Activated T-cell treated with anti-CD3 and anti-CD28 coated beads, Interleukin-2, amount 50 U/mL, for 72 hours (primary cell): ENCODE measurements around the gene SLC17A4. TPM values are rescaled to one million over a fixed set of nuclear protein-coding genes. Genes with fewer than 3 reads are reported as not detected.

Experiments used
- ATAC-seq, 2 donors: fragments of 150-1000 bp; cut with Tn5 transposase; replicated peaks in 1 of 2; 2 replicates each; pipeline ENCODE4 v1.10.0; 2021; ENCODE audit warnings: moderate library complexity in 2 of 2, mild to moderate bottlenecking in 1 of 2
- DNase-seq, 2 donors: peaks; one replicate each; pipeline ENCODE4 v3.0.0; 2021 to 2022; ENCODE audit warnings: mixed read lengths in 1 of 2
- H3K27ac Mint-ChIP-seq: one replicate; pipeline ENCODE4 v1.8.0; 2022; ENCODE audit warnings: mild to moderate bottlenecking, moderate library complexity, mixed read lengths
- H3K27me3 Mint-ChIP-seq: one replicate; pipeline ENCODE4 v1.8.0; 2022; ENCODE audit warnings: low read depth, mixed read lengths
- H3K36me3 Mint-ChIP-seq, 2 donors: one replicate each; pipeline ENCODE4 v1.8.0; 2022; ENCODE audit warnings: mixed read lengths in 2 of 2, mild to moderate bottlenecking in 1 of 2; ENCODE audit not compliant: insufficient read depth in 2 of 2
- H3K4me1 Mint-ChIP-seq: one replicate; pipeline ENCODE4 v1.8.0; 2022; ENCODE audit warnings: low read depth, mixed read lengths
- H3K4me3 Mint-ChIP-seq, 2 donors: one replicate each; pipeline ENCODE4 v1.8.0; 2022; ENCODE audit warnings: mild to moderate bottlenecking in 2 of 2, mixed read lengths in 2 of 2, moderate library complexity in 2 of 2
- H3K9me3 Mint-ChIP-seq, 2 donors: one replicate each; pipeline ENCODE4 v1.8.0; 2022; ENCODE audit warnings: mixed read lengths in 2 of 2
- total RNA-seq, 2 donors: library from RNA; stranded (reverse); gene quantifications; one replicate each; pipeline ENCODE4 v1.2.3, GENCODE V29; 2022

Gene SLC17A4
- total RNA-seq, 2 donors from 2014 or later: not detected

- no peaks in the 10 kb centered on the region for H3K9me3 Mint-ChIP-seq
- peaks cover 24% of the 10 kb centered on the region for H3K4me1 Mint-ChIP-seq
- no peak overlapping the region for H3K4me3 Mint-ChIP-seq
- H3K36me3 Mint-ChIP-seq: no peaks in the 10 kb centered on the region
- H3K27ac Mint-ChIP-seq: no peak overlapping the region
- peaks cover 6% of the 10 kb centered on the region for H3K27me3 Mint-ChIP-seq
- no peak for DNase-seq
- ATAC-seq: no peak
These were observed 37.5 kb downstream of the SLC17A4 start for GRCh38 chr6:25792016-25792415.

DNA sequence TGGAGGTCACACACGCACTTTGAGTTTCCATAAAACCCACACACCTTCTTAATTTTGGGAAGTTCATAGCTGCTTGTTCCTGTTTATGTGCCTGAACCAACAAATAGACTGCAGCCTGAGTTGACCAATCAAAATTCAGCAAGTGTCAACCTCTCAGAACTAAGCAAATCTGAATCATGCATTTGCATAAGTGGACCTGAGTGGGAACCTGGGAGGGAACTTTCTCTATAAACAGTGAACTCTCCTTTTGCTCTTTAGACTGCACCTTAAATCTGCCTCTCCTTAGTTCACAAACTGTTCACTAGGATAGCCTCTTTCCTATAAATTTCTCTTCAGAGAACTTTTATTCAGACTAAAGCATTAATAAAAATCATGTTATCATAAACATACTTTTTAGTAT lies 39.4 kb downstream of the SLC17A4 start:
- no peak overlapping the region for H3K4me3 Mint-ChIP-seq
- no peaks in the 10 kb centered on the region for H3K36me3 Mint-ChIP-seq

GRCh38 chr6:25794784-25795183 lies 40.2 kb downstream of the SLC17A4 start:
- Mint-ChIP-seq H3K27ac (no peak overlapping the region), H3K4me1 (peaks cover under 1% of the 10 kb centered on the region), H3K9me3 (no peaks in the 10 kb centered on the region), H3K27me3 (peaks cover 16% of the 10 kb centered on the region), H3K36me3 (no peaks in the 10 kb centered on the region), H3K4me3 (no peak overlapping the region)
- ATAC-seq (no peak), DNase-seq (no peak)

More for the DNA sequence above, 39.4 kb downstream of the SLC17A4 start:
- Mint-ChIP-seq H3K4me1 (peaks cover 7% of the 10 kb centered on the region), H3K27me3 (peaks cover 16% of the 10 kb centered on the region), H3K27ac (no peak overlapping the region), H3K9me3 (no peaks in the 10 kb centered on the region)
- DNase-seq: no peak
- no peak for ATAC-seq

GRCh38 chr6:25801436-25801835 lies 46.9 kb downstream of the SLC17A4 start:
- Mint-ChIP-seq H3K27me3 (peaks cover 16% of the 10 kb centered on the region), H3K27ac (no peak overlapping the region), H3K36me3 (no peaks in the 10 kb centered on the region), H3K4me3 (no peak overlapping the region), H3K4me1 (no peaks in the 10 kb centered on the region), H3K9me3 (no peaks in the 10 kb centered on the region)
- DNase-seq (no peak), ATAC-seq (no peak)

DNA sequence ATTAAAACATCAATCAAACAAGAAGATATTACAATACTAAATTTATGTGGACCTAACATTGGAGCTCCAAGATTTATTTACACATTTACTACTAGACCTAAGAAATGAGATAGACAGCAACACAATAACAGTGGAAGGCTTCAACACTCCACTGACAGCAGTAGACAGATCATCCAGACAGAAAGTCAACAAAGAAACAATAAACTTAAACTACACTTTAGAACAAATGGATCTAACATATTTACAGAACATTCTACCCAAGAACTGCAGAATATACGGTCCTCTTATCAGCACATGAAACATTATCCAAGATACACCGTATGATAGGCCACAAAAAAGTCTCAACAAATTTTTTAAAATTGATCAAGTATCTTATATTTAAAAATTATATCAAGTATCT lies 50.3 kb downstream of the SLC17A4 start:
- no peaks in the 10 kb centered on the region for H3K9me3 Mint-ChIP-seq
- H3K27ac Mint-ChIP-seq: no peak overlapping the region
- no peaks in the 10 kb centered on the region for H3K36me3 Mint-ChIP-seq
- no peak overlapping the region for H3K4me3 Mint-ChIP-seq
- ATAC-seq (no peak), DNase-seq (no peak)
- H3K4me1 Mint-ChIP-seq: no peaks in the 10 kb centered on the region
- peaks cover 20% of the 10 kb centered on the region for H3K27me3 Mint-ChIP-seq

- peaks cover 0 to 1% of the 10 kb centered on the region in 2 donors for H3K36me3 Mint-ChIP-seq
- H3K9me3 Mint-ChIP-seq: peaks cover 0 to 3% of the 10 kb centered on the region in 2 donors
- no peak overlapping the region for H3K4me3 Mint-ChIP-seq
- H3K27me3 Mint-ChIP-seq: peaks cover 55% of the 10 kb centered on the region
- no peak for ATAC-seq
- no peak overlapping the region for H3K27ac Mint-ChIP-seq
- H3K4me1 Mint-ChIP-seq: no peaks in the 10 kb centered on the region
- no peak for DNase-seq
These were observed 60.7 kb downstream of the SLC17A4 start for GRCh38 chr6:25815194-25815593.

DNA sequence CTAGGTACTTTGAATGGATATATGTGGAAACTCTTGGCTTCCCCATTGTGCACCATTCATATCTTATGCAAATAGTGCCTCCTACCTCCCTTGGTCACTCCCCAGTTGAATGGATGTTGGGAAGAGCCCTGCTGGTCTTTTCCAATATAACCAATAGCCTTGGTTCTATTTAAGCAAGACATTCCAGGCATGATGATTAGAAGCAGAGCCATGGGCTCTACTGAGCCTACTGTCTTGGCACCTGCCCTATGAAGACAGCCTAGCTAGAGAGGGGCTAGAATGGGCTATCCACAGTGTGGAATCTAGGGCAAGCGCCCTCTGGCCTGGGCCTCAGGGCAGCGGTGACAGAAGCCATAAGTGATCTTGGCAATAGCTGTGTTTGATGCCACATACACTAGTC lies 61.7 kb downstream of the SLC17A4 start:
- peaks cover 51% of the 10 kb centered on the region for H3K27me3 Mint-ChIP-seq
- no peak overlapping the region for H3K4me3 Mint-ChIP-seq
- no peak for ATAC-seq
- no peak for DNase-seq
- H3K36me3 Mint-ChIP-seq: peaks cover 0 to 1% of the 10 kb centered on the region in 2 donors
- H3K4me1 Mint-ChIP-seq: peaks cover 2% of the 10 kb centered on the region
- no peak overlapping the region for H3K27ac Mint-ChIP-seq
- peaks cover 0 to 3% of the 10 kb centered on the region in 2 donors for H3K9me3 Mint-ChIP-seq

DNA sequence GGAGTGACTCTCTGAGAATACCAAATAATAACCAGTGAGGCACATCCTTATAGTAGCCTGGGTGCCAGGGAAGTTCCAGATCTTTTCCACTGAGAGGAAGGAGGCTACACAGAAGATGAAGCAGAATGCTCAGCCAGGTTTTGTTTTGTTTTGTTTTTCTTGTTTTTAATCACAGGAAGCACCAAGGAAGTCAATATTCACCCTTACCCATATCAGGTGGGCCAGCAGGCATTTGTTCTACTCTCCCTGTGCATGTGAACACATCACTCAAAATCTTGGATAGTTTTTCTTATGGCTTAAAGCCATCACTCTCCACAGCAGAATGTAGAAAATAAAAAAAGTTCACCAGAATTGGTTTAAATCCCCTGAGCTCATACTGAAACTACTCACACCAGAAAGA lies 66.8 kb downstream of the SLC17A4 start:
- peak; percentile 31 to 38 for ATAC-seq
- Mint-ChIP-seq H3K27me3 (peaks cover 27% of the 10 kb centered on the region), H3K27ac (no peak overlapping the region), H3K36me3 (peaks cover 3 to 8% of the 10 kb centered on the region in 2 donors), H3K4me3 (peak overlapping the region in 1 of 2 donors; percentile 29), H3K9me3 (peaks cover 6 to 7% of the 10 kb centered on the region in 2 donors), H3K4me1 (peaks cover 6% of the 10 kb centered on the region)
- DNase-seq: no peak

- H3K9me3 Mint-ChIP-seq: peaks cover 6 to 9% of the 10 kb centered on the region in 2 donors
- peaks cover 47% of the 10 kb centered on the region for H3K27me3 Mint-ChIP-seq
- peak overlapping the region in 1 of 2 donors; percentile 33 for H3K4me3 Mint-ChIP-seq
- ATAC-seq: peak; percentile 98
- peaks cover 20% of the 10 kb centered on the region for H3K4me1 Mint-ChIP-seq
- peak overlapping the region; percentile 78 for H3K27ac Mint-ChIP-seq
- no peak for DNase-seq
- peaks cover 4 to 8% of the 10 kb centered on the region in 2 donors for H3K36me3 Mint-ChIP-seq
These were observed 74.8 kb downstream of the SLC17A4 start for GRCh38 chr6:25829375-25829774.

- H3K4me3 Mint-ChIP-seq: no peak overlapping the region
- no peak for ATAC-seq
- peaks cover 4 to 5% of the 10 kb centered on the region in 2 donors for H3K36me3 Mint-ChIP-seq
- DNase-seq: no peak
- peaks cover 3 to 9% of the 10 kb centered on the region in 2 donors for H3K9me3 Mint-ChIP-seq
- H3K27ac Mint-ChIP-seq: peak overlapping the region; percentile 50
- H3K4me1 Mint-ChIP-seq: peaks cover 20% of the 10 kb centered on the region
- peaks cover 45% of the 10 kb centered on the region for H3K27me3 Mint-ChIP-seq
These were observed 75.9 kb downstream of the SLC17A4 start for GRCh38 chr6:25830458-25830857.

Other genes starting within 250 kb of the SLC17A4 start
- gene SCGN, start 102.5 kb upstream of the SLC17A4 start, total RNA-seq: not detected
- gene SLC17A1, start 77.3 kb downstream of the SLC17A4 start, total RNA-seq: under 1 TPM in 1 of 2 donors, not detected in 1; 0.29 TPM
- 1 to 10 TPM; 1.7 to 2.5 TPM for gene SLC17A3, start 119.5 kb downstream of the SLC17A4 start, total RNA-seq
- not detected for gene SLC17A2, start 175.9 kb downstream of the SLC17A4 start, total RNA-seq
- 10 to 100 TPM; 21.3 to 39.9 TPM for gene TRIM38, start 208.1 kb downstream of the SLC17A4 start, total RNA-seq